22Rv1 (cell line): ENCODE data around the gene ETV7.

ENCODE experiments used
- H3K27ac ChIP-seq: fragments of 450-650 bp; 2 replicates; pipeline ENCODE4 v1.5.1; 2017
- CTCF ChIP-seq: fragments of 450-650 bp; IDR thresholded peaks from 2 replicates; pipeline ENCODE4 v1.5.1; 2017; ENCODE audit warnings: mild to moderate bottlenecking
- ZFX ChIP-seq: fragments of 450-650 bp; IDR thresholded peaks from 2 replicates; pipeline ENCODE4 v1.6.1; 2017; ENCODE audit warnings: antibody characterized with exemption, borderline replicate concordance

The ETV7 gene

GRCh38 chr6:36329798-36330291 is 57.6 kb downstream of the ETV7 start:
- TF ChIP-seq ZFX (no peak), CTCF (no peak)
- H3K27ac ChIP-seq: no peak overlapping the region

GRCh38 chr6:36328600-36328999 is 58.9 kb downstream of the ETV7 start:
- no peak overlapping the region for H3K27ac ChIP-seq
- TF ChIP-seq CTCF: no peak

- H3K27ac ChIP-seq: no peak overlapping the region
- TF ChIP-seq ZFX (no peak), CTCF (no peak)
Observed at GRCh38 chr6:36327919-36328236, 59.6 kb downstream of the ETV7 start.

- no peak overlapping the region for H3K27ac ChIP-seq
- TF ChIP-seq CTCF: no peak
- no peak for TF ChIP-seq ZFX
Observed at GRCh38 chr6:36327226-36327918, 60.1 kb downstream of the ETV7 start.

GRCh38 chr6:36326356-36326995 is 61.0 kb downstream of the ETV7 start:
- H3K27ac ChIP-seq: no peak overlapping the region

GRCh38 chr6:36324715-36325114 is 62.8 kb downstream of the ETV7 start:
- no peak overlapping the region for H3K27ac ChIP-seq
- no peak for TF ChIP-seq ZFX
- no peak for TF ChIP-seq CTCF

More at GRCh38 chr6:36326356-36326995, 61.0 kb downstream of the ETV7 start:
- TF ChIP-seq CTCF (no peak), ZFX (no peak)

GRCh38 chr6:36324191-36324590 is 63.3 kb downstream of the ETV7 start:
- TF ChIP-seq CTCF: no peak
- no peak for TF ChIP-seq ZFX

More at GRCh38 chr6:36324191-36324590, 63.3 kb downstream of the ETV7 start:
- no peak overlapping the region for H3K27ac ChIP-seq
